ENCODE data around the gene RPA4. TPM values are rescaled to one million over a fixed set of nuclear protein-coding genes. Genes with fewer than 3 reads are reported as not detected.

Gene RPA4
- total RNA-seq, 4 donors from 2014 or later: 0.77 to 6.1 (median 4.2) TPM; not detected in 1

DNA sequence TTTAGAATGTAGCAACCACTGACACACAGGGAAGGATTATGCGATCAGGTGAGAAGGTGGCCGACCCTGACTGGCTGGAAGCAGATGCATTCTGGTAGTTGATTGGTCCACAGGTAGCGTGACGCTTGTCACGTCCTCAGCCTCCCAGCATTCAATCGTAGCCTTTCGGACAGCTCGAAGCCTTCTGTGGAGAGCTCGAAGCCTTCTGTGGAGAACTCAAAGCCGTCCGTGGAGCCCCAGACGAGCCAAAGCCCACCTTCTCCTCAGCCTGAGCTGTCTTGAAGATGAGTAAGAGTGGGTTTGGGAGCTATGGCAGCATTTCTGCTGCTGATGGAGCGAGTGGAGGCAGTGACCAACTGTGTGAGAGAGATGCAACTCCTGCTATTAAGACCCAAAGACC, 319 bp downstream of the RPA4 start:
- WGBS, 2 donors (ENCODE audit: low coverage in 1 of 2): 80 to 100% methylated on average over 1 to 5 of the region's 13 CpGs
- TF ChIP-seq POLR2AphosphoS5 (IDR thresholded peaks at IDR 0.05) (no peak), EP300 (IDR thresholded peaks at IDR 0.05) (no peak), POLR2A (IDR thresholded peaks at IDR 0.05) (no peak)
- TF ChIP-seq, protein P1, sequence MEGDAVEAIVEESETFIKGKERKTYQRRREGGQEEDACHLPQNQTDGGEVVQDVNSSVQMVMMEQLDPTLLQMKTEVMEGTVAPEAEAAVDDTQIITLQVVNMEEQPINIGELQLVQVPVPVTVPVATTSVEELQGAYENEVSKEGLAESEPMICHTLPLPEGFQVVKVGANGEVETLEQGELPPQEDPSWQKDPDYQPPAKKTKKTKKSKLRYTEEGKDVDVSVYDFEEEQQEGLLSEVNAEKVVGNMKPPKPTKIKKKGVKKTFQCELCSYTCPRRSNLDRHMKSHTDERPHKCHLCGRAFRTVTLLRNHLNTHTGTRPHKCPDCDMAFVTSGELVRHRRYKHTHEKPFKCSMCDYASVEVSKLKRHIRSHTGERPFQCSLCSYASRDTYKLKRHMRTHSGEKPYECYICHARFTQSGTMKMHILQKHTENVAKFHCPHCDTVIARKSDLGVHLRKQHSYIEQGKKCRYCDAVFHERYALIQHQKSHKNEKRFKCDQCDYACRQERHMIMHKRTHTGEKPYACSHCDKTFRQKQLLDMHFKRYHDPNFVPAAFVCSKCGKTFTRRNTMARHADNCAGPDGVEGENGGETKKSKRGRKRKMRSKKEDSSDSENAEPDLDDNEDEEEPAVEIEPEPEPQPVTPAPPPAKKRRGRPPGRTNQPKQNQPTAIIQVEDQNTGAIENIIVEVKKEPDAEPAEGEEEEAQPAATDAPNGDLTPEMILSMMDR (IDR thresholded peaks at IDR 0.05): no peak
- Histone ChIP-seq H3K4me3 (no peak overlapping the region), H3K27ac (no peak overlapping the region), H3K27me3 (no peaks in the 10 kb centered on the region), H3K36me3 (peaks cover 0 to 3% of the 10 kb centered on the region in 2 donors), H3K4me1 (no peaks in the 10 kb centered on the region), H3K9me3 (no peaks in the 10 kb centered on the region)
- ATAC-seq: no peak

DNA sequence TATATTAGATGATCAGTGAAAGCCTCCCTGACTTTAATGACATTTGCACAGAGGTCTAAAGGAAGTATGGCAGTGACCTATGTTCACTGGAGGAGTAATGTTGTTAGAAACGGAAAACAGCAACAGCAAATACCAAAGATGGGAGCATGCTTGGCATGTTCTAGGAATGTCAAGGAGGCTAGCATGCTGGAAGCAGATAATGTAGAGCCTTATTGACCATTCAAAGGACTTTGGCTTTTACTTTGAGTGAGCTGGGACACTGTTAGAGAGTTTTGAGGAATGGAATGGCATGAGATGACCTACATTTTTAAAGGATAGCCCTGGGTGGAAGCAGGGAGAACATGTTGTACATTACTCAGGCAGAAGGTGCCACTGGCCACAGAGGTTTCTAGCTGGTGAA, 6.0 kb downstream of the RPA4 start:
- H3K4me3 ChIP-seq: no peak overlapping the region
- no peak for ATAC-seq
- H3K27ac ChIP-seq: no peak overlapping the region
- H3K36me3 ChIP-seq: no peaks in the 10 kb centered on the region
- 44 to 45% methylated on average over 1 of the region's 1 CpG for WGBS, 2 donors (ENCODE audit: low coverage in 1 of 2)
- no peaks in the 10 kb centered on the region for H3K9me3 ChIP-seq
- no peaks in the 10 kb centered on the region for H3K27me3 ChIP-seq
- no peak for TF ChIP-seq POLR2AphosphoS5 (IDR thresholded peaks at IDR 0.05)
- no peaks in the 10 kb centered on the region for H3K4me1 ChIP-seq

DNA sequence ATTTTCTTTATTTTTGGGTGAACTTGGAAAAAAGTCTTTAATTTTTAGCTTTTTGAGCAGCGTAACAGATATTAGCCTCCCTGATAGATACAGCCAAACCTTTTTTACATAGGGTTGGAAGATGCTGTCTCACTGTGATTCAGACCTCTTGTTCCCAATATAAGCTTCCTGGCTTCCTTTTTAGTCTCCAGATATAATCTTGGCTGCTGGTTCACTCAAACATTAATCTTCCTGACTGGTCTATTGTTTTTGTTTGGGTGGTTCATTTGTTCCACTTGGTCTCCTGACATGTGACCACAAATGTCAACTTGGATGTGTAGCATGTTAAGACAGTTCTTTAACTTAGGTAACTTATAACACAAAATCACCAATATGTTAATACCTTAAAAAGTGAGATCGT, 23.0 kb downstream of the RPA4 start:
- WGBS, 2 donors (ENCODE audit: low coverage in 1 of 2): 78 to 82% methylated on average over 1 to 2 of the region's 2 CpGs
- Histone ChIP-seq H3K4me3 (no peak overlapping the region), H3K36me3 (no peaks in the 10 kb centered on the region), H3K27ac (peak overlapping the region in 1 of 4 donors; percentile 3), H3K27me3 (no peaks in the 10 kb centered on the region), H3K4me1 (peaks cover 0 to 14% (median 0%) of the 10 kb centered on the region in 3 donors), H3K9me3 (no peaks in the 10 kb centered on the region)
- ATAC-seq: no peak
- TF ChIP-seq, protein P1 (IDR thresholded peaks at IDR 0.05): no peak
- TF ChIP-seq POLR2AphosphoS5 (IDR thresholded peaks at IDR 0.05) (no peak), POLR2A (IDR thresholded peaks at IDR 0.05) (no peak), EP300 (IDR thresholded peaks at IDR 0.05) (no peak)

DNA sequence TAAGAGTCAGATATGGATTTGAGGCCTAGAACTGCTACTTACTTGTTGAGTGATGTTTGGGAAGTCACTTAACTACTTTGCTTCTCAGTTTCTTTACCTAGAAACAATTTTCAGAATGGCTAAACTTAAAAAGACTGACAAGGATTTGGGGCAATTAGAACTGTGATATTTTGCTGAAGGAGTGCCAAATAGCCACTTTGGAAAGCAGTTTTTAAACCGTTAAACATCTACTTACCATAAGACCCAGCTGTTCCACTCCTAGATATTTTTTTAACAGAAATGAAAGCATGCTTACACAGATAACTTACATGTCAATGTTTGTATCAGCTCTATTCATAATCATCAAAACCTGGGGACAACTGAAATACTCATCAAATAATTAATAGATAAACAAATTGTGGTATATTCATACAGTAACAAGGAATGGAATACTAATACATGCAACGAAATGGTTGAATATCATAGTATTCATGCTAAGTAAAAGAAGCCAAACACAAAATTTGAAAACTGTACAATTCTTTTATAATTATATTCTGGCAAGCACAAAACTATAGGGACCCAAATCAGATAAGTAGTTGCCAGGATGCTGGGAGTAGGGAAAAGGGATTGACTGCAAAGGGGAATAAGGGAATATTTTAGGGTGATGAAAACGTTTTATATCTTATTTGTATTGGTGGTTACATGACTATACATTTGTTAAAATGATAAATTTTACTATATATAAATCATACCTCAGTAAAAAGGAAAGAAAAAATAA, 24.0 kb downstream of the RPA4 start:
- TF ChIP-seq POLR2A (IDR thresholded peaks at IDR 0.05): no peak
- no peak for TF ChIP-seq EP300 (IDR thresholded peaks at IDR 0.05)
- TF ChIP-seq, protein P1 (IDR thresholded peaks at IDR 0.05): no peak
- TF ChIP-seq POLR2AphosphoS5 (IDR thresholded peaks at IDR 0.05): no peak
- no peak for ATAC-seq
- Histone ChIP-seq H3K4me1 (peaks cover 0 to 14% (median 0%) of the 10 kb centered on the region in 3 donors), H3K27ac (peak overlapping the region in 1 of 4 donors; percentile 3), H3K27me3 (no peaks in the 10 kb centered on the region), H3K9me3 (no peaks in the 10 kb centered on the region), H3K4me3 (no peak overlapping the region), H3K36me3 (no peaks in the 10 kb centered on the region)
- WGBS, 2 donors (ENCODE audit: low coverage in 1 of 2): 16 to 50% methylated on average over 3 of the region's 3 CpGs

DNA sequence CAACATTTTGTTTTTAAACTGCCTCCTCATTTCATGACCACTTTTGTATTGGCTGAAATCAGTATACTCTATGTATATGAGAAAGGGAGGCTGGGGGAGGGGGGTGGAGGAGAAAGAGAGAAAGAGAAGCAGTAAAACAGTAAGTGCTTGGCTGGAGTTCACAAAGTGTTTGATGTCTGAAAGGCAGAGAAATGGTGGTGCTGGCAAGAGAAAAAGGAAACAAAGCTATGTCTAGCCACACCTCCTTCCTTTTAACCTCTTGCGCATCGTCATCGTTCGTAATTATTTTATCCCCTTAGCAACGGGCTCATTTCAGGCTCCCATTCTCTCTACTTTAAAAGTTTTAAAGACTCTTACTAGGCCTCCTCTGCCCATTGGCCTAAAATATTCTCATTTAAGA, 25.6 kb downstream of the RPA4 start:
- Histone ChIP-seq H3K4me1 (peaks cover 0 to 14% (median 0%) of the 10 kb centered on the region in 3 donors), H3K4me3 (no peak overlapping the region), H3K27ac (no peak overlapping the region), H3K36me3 (no peaks in the 10 kb centered on the region), H3K27me3 (no peaks in the 10 kb centered on the region), H3K9me3 (no peaks in the 10 kb centered on the region)
- no peak for TF ChIP-seq EP300 (IDR thresholded peaks at IDR 0.05)
- TF ChIP-seq POLR2A (IDR thresholded peaks at IDR 0.05): no peak
- TF ChIP-seq POLR2AphosphoS5 (IDR thresholded peaks at IDR 0.05): no peak
- TF ChIP-seq, protein P1 (IDR thresholded peaks at IDR 0.05): no peak
- no peak for ATAC-seq
- 46 to 71% methylated on average over 5 of the region's 5 CpGs for WGBS, 2 donors (ENCODE audit: low coverage in 1 of 2)
